Kidney capillary endothelial cell (primary cell): Measurements from ENCODE around the gene RSBN1L.
"Not testable (repeated sequence)": the region's sequence is repeated elsewhere in the genome, so short reads cannot be mapped to it uniquely, and the experiment has no call there.

Source experiments
- DNase-seq: peaks from one replicate; pipeline ENCODE4 v3.0.0-alpha.2; 2018; ENCODE audit warnings: low spot score

The RSBN1L gene

DNA sequence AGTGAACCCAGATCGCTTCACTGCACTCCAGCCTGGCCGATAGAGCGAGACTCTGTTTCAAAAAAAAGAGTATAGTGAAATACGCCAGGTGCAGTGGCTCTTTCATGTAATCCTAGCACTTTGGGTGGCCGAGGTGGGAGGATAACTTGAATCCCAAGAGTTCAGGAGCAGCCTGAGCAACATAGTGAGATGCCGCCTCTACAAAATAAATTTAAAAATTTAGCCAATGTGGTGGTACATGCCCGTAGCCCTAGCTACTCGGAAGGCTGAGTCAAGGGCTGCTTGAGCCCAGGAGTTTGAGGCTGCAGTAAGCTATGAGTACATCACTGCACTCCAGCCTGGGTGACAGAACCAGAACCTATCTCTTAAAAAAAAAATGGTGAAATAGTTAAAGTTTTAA lies 74.1 kb downstream of the RSBN1L start:
- DNase-seq = no peak

DNA sequence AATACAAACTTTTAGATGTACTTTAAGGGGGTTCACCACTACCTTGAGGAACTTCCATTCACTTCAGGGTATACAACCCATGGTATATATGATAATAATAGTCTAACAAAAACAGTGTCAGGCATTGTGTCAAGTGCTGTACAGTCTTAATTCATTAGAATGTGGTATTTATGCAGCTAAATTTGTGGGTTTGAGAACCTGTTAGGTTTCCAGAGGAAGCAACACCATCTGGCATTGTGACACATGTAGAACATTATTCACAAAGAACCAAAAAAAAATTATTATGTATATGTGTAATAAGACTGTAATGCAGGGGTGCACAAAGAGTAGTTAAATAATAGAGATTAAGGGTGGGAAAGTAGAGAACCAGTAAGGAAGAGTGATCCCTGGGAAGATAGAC lies 75.6 kb downstream of the RSBN1L start:
- no peak for DNase-seq

DNA sequence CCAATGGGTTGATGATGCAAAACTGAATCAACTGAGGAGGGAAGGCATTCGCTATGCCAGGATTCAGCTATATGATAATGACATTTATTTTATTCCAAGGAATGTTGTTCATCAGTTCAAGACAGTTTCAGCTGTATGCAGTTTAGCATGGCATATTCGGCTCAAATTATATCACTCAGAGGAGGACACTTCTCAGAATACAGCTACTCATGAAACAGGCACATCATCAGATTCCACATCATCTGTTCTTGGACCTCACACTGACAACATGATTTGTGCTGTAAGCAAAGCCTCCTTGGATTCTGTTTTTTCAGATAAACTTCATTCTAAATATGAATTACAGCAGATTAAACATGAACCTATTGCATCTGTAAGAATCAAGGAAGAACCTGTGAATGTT lies 82.3 kb downstream of the RSBN1L start:
- no peak for DNase-seq

DNA sequence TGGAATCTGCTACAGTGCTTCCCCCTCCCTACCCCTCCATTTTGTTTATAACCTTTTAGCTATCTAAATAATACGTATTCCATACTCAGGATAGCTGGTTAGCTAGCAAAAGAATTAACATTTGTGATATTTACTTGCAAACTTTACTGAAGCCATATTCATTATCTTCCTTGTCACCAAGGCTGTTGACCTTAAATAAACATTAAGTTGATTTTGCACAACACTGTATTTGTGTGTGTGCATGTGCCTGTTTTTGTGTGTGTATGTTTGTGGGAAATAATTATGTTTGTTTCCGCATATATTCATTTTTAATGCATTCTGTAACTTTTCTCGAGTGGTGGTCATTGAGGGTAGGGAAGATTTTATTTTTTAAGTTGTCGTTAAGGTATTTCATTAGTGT lies 86.1 kb downstream of the RSBN1L start:
- no peak for DNase-seq

DNA sequence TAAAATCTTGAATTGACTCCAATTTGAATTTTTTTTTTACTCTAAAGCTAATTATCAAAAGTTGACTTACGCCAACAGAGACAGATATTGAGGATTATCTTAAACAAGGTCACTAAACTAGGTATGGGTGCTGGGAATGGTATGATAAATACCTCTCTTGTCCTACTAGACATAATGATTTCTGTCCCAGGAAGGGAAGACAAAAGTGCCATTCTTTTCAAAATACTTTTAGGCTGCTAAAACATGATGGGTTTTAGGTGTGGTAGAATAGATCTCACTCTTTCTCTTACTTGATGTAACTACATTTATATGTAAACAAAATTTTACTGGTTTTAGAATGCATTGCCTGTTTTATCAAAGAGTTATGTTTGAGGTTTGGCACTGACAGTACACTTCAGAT lies 86.9 kb downstream of the RSBN1L start:
- no peak for DNase-seq

DNA sequence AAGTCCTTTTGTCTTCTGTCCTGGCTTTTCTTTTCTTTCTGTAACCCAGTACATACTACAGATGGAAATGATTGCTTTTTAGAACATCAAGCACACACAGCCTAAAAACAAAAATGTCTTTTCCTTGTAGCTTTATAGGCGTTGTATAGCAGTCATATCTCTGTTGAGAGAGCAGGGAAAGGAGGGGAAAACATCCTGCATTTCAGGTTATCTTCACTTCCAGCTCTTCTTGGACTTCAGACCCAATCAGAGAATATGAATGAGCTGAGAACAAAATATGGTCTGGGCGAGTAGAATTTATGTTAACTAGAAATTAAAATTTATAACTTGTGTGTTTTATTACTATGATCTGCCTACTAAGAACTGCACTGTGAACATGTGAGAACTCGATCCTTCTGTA lies 87.3 kb downstream of the RSBN1L start:
- DNase-seq = no peak

DNA sequence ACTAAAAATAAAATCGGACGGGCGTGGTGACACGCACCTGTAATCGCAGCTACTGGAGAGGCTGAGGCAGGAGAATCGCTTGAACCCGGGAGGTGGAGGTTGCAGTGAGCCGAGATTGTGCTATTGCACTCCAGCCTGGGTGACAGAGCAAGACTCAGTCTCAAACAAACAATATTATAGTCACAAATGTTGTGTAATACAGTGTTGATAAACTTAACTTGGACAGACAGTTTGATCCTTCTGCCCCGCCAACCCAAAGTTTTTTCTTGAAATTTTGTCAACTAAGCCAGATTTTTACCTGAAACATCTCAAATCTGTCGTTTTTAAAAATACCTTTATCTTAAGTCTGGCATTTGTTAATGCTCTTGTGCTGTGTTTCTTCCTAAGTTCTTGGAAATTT lies 88.2 kb downstream of the RSBN1L start:
- DNase-seq = not testable (repeated sequence)

DNA sequence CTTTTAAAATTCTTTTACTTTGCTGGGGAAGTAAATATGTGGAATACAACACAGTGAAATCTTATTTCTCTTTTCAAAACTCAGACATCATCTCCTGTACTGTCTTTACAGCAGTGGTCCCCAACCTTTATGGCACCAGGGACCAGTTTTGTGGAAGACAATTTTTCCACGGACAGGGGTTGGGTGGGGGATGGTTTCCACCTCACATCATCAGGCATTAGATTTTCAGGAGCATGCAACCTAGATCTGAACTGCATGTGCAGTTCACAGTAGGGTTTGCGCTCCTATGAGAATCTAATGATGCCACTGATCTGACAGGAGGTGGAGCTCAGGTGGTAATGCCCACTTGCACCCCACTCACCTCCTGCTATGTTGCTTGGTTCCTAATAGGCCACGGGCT lies 89.8 kb downstream of the RSBN1L start:
- no peak for DNase-seq

DNA sequence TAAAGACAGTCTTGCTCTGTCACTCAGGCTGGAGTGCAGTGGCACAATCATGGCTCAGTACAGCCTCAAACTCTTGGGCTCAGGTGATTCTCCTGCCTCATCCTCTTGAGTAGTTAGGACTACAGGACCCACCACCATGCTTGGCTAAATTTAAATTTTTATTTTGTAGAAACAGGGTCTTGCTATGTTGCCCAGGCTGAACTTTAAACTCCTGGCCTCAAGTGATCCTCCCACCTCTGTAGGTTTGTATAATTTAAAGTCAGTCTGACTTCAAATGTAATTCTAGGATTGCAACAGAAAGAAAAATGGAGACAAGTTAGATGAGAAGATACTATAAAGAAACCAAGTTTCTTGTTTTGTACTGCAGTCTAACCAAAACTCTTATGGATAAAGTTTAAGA lies 90.5 kb downstream of the RSBN1L start:
- no peak for DNase-seq

DNA sequence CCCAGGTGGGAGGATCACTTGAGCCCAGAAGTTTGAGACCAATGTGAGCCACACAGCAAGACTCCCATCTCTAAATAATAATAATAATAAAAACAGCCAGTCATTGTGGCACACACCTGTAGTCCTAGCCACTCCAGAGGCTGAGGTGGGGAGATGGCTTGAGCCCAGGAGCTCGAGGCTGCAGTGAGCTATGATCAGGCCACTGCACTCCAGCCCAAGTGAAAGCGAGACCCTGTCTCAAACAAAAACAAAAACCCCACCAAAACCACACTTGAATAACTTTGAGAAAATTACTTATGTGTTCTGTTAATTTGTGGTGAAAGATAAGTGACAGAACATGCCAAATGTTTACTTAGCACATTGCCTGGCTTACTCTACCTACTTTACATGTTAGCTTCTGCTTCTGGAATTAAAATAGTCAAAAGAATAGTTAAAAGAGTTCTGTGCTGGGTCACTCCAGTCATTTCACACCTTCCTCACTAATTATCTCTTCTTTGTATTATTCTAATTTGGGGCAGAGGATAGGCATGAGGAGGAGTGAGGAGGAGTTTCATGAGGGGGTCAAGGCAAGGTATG lies 92.2 kb downstream of the RSBN1L start:
- no peak for DNase-seq

DNA sequence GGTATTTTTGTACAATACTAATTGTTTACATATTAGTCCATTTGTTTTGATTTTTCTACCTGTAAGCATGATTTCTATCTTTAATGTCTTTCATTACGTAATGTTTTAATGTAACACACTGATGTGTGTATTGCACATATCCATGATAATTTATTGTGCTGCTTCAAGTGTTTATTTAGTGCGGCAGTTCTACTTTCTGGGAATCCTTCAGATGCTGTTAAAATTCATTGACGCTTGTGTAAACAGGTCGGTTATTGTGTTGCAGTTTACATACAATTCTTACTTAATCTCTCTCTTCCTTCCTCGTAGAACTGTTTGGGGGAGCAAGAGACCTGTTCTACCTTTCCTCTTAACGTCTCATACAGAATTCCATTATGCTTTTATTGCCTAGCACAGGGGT lies 95.1 kb downstream of the RSBN1L start:
- DNase-seq = no peak

DNA sequence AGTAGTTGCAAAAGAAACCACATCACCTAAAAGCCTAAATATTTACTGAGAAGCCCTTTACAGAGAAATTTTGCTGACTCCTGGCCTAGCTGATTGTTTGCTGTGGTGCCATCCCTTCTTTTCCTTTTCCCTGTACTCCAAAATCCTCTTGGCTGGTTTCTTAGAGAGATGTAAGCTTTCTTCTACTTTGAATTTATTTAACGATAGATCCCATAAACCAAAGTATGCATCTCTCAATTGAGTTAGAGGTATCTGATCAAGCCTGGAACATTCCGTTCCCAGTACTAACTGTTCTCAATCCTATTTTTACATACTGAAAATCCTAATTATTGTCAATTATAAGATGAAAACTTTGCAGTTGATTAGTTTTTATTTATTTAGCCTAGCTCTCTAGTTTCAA lies 95.7 kb downstream of the RSBN1L start:
- DNase-seq = no peak

DNA sequence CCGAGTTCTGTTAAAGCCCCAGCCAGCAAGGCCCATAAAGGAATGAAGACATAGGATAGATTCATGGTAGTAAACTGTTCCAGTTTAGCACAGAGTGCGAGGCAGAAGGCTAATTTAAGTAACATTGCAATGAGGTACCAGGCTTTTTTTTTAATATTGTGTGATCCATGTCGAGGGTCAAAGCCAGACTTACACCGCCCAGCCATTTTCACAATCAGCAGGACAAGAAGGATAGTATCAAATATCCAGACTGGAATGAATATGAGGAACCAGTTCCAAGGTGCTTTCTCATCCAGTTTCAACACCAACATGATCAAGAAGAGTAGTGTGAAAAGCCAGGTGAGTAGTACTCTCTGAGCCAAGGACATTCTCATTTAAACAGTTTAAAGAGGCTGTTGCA lies 97.7 kb downstream of the RSBN1L start:
- no peak for DNase-seq

DNA sequence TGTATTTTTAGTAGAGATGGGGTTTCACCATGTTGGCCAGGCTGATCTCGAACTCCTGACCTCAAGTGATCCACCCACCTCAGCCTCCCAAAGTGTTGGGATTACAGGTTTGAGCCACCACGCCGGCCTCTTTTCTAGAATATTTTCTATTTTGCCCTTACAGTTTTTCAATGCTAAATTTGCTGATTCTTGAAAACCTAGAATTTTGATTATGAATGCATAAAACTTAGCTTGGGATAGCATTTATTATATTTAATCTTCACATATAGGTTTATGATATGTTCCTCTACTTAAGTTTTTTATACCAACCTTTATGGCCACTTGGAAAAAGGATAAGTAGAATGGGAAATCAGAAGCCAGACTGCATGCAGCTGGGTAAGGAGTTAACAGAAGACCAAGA lies 99.8 kb downstream of the RSBN1L start:
- no peak for DNase-seq

DNA sequence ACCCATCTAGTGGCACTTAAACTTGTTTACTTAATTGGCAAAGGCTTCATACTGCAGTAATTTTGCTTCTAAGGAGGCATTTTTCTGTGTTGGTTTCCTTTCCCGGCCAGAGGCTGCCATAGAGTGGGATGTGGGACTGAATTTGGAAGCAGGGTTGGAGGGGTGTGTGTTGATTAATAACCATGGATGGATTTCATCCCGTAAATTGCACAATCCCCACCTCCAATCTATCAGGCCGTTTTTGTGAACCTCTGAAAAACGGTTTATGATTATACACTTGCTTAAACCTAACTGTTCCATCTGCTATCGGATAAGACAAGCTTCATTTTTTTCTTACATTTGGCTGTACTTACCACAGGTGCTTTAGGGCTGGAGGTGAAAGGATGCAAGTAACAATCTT lies 100.7 kb downstream of the RSBN1L start:
- no peak for DNase-seq

DNA sequence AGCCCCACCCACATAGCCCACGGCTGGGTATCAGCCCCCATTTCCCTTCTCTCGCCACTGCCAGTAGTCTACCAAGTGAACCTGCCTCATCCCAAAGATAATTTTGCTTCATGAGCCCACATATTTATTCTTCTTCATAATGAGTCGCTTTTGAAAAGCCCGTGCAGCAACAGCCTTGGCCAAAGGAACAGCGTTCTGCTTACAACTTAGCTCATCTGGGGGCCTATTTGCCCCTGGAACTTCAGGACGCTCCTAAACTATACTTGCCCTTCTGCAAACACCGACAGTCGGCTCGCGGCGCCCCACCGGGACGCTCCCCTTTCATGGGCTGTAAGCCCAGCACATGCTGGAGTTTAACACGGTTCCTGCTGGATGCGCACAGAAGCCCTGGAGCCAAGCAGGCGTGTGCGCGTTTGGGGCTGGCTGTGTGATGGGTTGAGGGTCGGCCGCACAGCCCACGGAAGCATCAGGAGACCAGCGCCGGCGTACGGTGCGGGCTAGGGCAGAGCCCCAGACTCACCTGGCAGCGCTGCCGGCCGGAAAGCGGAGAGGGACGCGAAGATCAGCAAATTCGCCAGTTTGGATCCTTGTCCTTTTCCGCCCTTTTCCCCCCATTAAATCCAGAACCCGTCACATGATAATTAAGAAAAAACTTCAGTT lies 101.6 kb downstream of the RSBN1L start:
- peak; percentile 6 for DNase-seq

DNA sequence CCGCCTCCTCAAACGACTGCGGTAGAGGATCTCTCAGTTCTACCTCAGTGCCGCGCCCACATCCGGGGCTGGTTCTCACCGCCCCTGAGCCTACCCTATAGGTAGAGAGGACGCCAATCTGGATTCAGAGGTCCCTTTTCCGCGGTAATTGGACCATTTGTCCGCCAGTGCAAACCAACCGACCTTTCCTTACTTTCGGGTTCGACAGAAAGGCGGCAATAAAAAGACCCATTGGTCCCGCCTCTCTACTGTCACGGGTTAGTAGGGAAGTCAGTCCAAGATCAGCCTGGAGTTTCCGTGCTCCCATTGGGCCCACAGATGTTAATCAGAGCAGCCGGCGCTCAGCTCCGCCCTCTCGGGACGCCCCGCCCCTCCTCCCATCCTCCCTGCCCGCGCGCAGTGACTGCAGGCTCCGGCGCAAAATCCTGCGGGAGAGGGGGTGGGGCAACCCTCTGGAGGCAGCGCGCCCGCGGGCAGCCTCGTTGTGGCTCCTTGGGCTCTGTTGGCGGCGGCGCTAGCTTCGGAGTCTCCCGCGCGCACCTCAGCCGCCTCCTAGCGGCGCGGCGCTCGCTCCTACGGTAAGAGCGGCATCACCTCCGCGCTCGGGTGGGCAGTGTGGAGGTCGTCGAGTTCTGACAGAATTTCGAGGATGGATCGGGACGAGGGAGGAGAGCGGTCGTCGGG lies 102.3 kb downstream of the RSBN1L start, which contains the start of the genes PHTF2 and TMEM60:
Gene PHTF2, plus strand, starts transcription at position 380 of the 684 bp plus-strand sequence.
Gene TMEM60, minus strand, starts transcription at position 41 of the 684 bp plus-strand sequence. CDS start 4,061 bp downstream, outside the sequence.
- peak; percentile 99 for DNase-seq

DNA sequence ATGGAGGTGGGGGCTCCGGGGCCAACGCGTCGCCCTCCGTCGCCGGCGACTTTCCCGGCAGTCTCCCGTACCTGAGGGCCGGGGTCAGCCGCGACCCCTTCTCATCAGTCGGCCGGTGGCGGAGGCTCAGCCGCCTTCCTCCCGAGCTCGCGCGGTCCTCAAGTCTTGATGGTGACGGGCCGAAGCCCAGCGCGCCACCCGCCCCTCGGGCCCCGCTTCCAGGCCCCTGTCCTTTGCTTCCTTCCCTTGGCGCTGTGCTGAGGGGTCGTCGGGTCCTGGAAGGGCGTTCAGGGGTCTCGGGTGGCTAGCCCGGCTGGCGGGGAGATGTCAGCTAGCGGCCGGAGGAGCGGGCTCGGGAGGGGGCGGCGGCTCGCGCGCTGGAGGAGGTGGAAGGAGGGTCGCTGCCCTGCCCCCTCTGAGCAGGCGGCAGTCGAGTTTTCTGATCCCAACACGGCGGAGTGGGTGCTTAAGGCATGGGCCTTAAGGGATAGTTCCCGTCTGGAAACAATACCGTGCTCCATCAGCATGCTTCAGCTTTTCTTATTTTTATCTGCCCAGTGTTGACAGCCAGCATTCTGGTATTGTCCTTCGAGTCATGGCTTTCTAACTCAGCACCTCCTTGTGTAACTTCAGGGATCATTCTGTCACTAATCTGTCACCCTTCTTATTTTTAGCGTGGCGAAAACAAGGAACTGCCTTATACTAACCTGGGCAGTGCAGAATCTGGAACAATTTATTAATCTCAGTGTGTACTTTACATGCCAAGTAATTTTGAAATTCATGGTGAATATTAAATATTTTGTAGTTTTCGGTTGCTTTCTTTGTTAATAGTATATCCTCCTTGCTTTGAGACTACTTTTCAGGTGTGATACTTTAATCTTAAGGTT lies 103.1 kb downstream of the RSBN1L start:
- DNase-seq = peak; percentile 32

DNA sequence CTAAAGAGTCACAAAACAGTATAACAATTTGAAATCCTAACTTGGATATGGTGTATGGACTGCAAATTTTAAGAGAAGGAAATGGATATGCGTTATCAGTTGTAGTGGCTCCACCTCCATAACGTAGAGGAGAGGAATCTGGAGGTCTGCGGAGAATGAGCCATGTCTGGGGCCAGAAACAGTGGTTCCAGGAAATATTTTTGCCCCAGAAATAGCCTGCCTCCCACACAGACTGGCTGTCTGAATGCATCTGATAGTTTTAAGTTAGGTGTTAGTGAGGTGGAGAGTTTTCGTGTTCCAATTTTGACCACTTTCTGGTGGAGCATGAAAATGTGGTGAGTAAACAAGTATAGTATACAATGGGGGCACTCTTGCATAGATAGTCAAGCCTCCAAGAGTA lies 103.9 kb downstream of the RSBN1L start:
- DNase-seq = no peak

DNA sequence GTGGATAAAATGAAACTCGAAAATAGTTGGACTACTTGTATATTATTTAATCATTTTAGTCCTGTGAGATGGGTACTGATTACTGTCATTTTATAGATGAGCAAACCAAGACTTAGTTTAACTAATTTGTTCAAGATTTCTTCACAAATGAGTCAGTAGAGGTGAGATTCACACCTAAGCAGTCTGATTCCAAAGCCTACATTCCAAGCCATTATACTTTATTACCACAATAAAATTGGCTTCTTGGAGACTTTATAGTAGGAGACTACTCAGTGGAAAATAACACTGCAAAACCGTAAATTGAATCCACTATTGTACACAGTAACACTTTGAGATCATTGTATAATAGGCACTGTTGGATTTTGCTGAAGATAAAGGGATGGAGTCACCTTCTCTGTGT lies 104.5 kb downstream of the RSBN1L start:
- DNase-seq = no peak

DNA sequence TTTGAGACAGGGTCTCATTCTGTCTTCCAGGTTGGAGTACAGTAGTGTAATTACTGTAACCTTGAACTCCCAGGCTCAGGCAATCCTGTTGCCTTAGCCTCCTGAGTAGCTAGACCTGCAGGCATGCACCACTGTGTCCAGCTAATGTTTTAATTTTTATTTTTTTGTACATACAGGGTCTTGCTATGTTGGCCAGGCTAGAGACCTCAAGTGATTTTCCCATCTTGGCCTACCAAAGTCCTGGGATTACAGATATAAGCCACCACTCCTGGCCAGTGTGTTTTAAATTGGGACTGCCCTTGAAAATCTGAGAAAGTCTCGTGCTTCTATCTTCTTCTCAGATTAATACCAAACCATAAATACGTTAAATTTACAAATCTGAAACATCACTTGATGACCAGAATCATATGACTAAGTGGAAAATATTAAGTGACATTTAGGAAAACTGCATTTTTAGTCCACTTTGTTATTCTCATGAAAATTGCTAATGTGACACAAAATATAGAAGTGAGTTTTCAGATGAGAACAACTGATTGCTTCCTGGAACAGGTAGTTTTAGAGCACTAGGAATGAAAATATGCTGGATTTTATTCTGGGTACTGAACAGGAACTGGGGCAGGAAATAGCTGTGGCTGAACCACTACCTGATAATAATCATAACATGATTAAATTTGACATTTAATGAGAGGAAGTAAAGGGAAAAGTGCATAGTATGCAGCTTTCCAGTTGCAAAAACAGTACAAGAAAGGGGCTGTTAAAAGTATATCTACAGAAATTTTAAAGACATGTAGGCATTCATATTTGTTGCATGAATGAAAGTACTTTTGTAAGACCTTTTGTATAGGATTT lies 106.5 kb downstream of the RSBN1L start:
- DNase-seq = no peak

DNA sequence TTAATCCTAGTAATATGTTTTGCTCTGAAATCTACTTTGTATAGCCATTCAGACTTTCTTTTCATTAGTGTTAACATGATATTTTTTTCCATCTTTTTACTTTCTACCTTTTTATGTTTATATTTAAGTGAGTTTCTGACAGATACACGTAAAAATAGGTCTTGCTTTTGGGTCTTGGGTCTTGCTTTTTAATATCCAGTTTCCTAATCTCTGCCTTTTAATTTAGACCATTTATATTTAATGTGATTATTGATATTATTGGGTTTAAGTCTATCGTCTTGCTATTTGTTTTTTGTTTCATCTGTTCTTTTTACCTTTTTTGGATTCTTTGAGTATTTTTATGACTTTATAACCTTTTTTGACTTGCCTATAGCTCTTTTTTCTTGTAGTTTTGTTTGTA lies 110.2 kb downstream of the RSBN1L start:
- no peak for DNase-seq
